Astrocyte (in vitro differentiated cells and primary cell): ENCODE data around the gene DNAL4. TPM values are rescaled to one million over a fixed set of nuclear protein-coding genes. Genes with fewer than 3 reads are reported as not detected.

ENCODE experiments used
- DNase-seq: peaks from one replicate; pipeline ENCODE4 v3.0.0-alpha.2; 2010; ENCODE audit warnings: low read depth
- FAIRE-seq: peaks from 2 replicates; lab custom pipeline; 2011; peaks lifted over from hg19 to GRCh38; lab: Jason Lieb, UNC
- H2AFZ ChIP-seq: 2 replicates; pipeline ENCODE4 v1.6.0; 2012; ENCODE audit warnings: low read depth, low read length, inconsistent platforms
- H3K27ac ChIP-seq: 2 replicates; pipeline ENCODE4 v1.5.1; 2011; ENCODE audit warnings: low read depth, low read length, inconsistent platforms
- H3K27me3 ChIP-seq: 2 replicates; pipeline ENCODE4 v1.6.0; 2011; ENCODE audit warnings: low read length, inconsistent platforms; ENCODE audit not compliant: insufficient read depth
- H3K36me3 ChIP-seq: 2 replicates; pipeline ENCODE4 v1.5.1; 2011; ENCODE audit warnings: low read length, inconsistent platforms; ENCODE audit not compliant: insufficient read depth
- H3K4me1 ChIP-seq: 2 replicates; pipeline ENCODE4 v1.5.1; 2011; ENCODE audit warnings: low read length, inconsistent platforms; ENCODE audit not compliant: insufficient read depth
- H3K4me2 ChIP-seq: 2 replicates; pipeline ENCODE4 v1.6.0; 2012; ENCODE audit warnings: low read length, inconsistent platforms
- H3K4me3 ChIP-seq: 2 replicates; pipeline ENCODE4 v1.5.1; 2011; ENCODE audit warnings: low read depth, mild to moderate bottlenecking, low read length, inconsistent platforms; ENCODE audit not compliant: insufficient read depth
- H3K79me2 ChIP-seq: 2 replicates; pipeline ENCODE4 v1.6.0; 2012; ENCODE audit warnings: mild to moderate bottlenecking, low read length, inconsistent platforms; ENCODE audit not compliant: insufficient read depth
- H3K9ac ChIP-seq: 2 replicates; pipeline ENCODE4 v1.6.0; 2012; ENCODE audit warnings: mild to moderate bottlenecking, low read length, inconsistent platforms
- H3K9me3 ChIP-seq: 2 replicates; pipeline ENCODE4 v1.5.1; 2012; ENCODE audit warnings: low read depth, mild to moderate bottlenecking, low read length, inconsistent platforms; ENCODE audit not compliant: insufficient read depth
- H4K20me1 ChIP-seq: 2 replicates; pipeline ENCODE4 v1.6.0; 2012; ENCODE audit warnings: low read length, inconsistent platforms; ENCODE audit not compliant: insufficient read depth
- H3K27ac Mint-ChIP-seq: one replicate; pipeline ENCODE4 v1.8.0; 2021; ENCODE audit warnings: mild to moderate bottlenecking, mixed read lengths; ENCODE audit not compliant: unreplicated experiment
- H3K27me3 Mint-ChIP-seq: one replicate; pipeline ENCODE4 v1.8.0; 2021; ENCODE audit warnings: low read depth, mixed read lengths; ENCODE audit not compliant: unreplicated experiment
- H3K36me3 Mint-ChIP-seq: one replicate; pipeline ENCODE4 v1.8.0; 2021; ENCODE audit warnings: low read depth, mixed read lengths; ENCODE audit not compliant: unreplicated experiment
- H3K4me1 Mint-ChIP-seq: one replicate; pipeline ENCODE4 v1.8.0; 2021; ENCODE audit warnings: low read depth, mixed read lengths; ENCODE audit not compliant: unreplicated experiment
- H3K4me3 Mint-ChIP-seq: one replicate; pipeline ENCODE4 v1.8.0; 2021; ENCODE audit warnings: mild to moderate bottlenecking, moderate library complexity, mixed read lengths; ENCODE audit not compliant: unreplicated experiment
- H3K9me3 Mint-ChIP-seq: one replicate; pipeline ENCODE4 v1.8.0; 2021; ENCODE audit warnings: mild to moderate bottlenecking, mixed read lengths; ENCODE audit not compliant: unreplicated experiment
- EZH2 ChIP-seq: IDR thresholded peaks from 2 replicates; pipeline ENCODE4 v1.6.1; 2012; ENCODE audit warnings: mild to moderate bottlenecking, low read length, inconsistent platforms; ENCODE audit not compliant: insufficient read depth
- total RNA-seq: library from RNA; stranded (reverse); gene quantifications from 2 replicates; pipeline ENCODE4 v1.2.1, GENCODE V29; 2021
- TF ChIP-seq, protein P1 (sequence below): IDR thresholded peaks from 2 replicates; pipeline ENCODE4 v1.5.1; 2011; ENCODE audit warnings: low read depth, mild to moderate bottlenecking, inconsistent platforms, low read length, moderate library complexity; ENCODE audit not compliant: insufficient read depth

Gene DNAL4
- total RNA-seq, 1 donor from 2014 or later = 12.8 TPM

DNA sequence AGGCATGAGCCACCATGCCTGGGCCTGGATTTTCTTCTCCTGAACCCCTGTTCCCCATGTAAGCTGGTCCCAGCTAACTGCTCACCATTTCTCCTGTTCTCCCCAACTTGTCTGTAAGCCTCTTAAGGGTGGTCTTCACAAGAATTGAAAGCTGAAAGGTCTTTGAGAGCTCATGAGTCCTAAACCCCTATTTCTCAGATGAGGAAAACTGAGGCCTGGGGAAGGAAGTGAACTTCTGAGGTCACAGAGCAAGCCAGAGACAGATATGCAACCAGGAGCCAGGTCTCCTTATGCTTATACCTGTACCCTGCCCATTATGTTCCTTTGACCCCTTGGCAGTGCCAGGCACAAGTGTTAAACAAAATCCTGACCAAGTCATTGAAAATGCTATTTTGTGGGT is 33.6 kb upstream of the DNAL4 start:
- no peak overlapping the region for H3K4me3 ChIP-seq
- H3K9ac ChIP-seq = no peak overlapping the region
- H3K27ac Mint-ChIP-seq = no peak overlapping the region
- H3K36me3 ChIP-seq = no peaks in the 10 kb centered on the region
- no peak overlapping the region for H3K4me3 Mint-ChIP-seq
- H3K4me1 ChIP-seq = no peaks in the 10 kb centered on the region
- TF ChIP-seq, protein P1, sequence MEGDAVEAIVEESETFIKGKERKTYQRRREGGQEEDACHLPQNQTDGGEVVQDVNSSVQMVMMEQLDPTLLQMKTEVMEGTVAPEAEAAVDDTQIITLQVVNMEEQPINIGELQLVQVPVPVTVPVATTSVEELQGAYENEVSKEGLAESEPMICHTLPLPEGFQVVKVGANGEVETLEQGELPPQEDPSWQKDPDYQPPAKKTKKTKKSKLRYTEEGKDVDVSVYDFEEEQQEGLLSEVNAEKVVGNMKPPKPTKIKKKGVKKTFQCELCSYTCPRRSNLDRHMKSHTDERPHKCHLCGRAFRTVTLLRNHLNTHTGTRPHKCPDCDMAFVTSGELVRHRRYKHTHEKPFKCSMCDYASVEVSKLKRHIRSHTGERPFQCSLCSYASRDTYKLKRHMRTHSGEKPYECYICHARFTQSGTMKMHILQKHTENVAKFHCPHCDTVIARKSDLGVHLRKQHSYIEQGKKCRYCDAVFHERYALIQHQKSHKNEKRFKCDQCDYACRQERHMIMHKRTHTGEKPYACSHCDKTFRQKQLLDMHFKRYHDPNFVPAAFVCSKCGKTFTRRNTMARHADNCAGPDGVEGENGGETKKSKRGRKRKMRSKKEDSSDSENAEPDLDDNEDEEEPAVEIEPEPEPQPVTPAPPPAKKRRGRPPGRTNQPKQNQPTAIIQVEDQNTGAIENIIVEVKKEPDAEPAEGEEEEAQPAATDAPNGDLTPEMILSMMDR = no peak
- no peak for TF ChIP-seq EZH2
- DNase-seq (no peak), FAIRE-seq (no peak)
- H2AFZ ChIP-seq = no peak overlapping the region
- H3K4me1 Mint-ChIP-seq = peaks cover 5% of the 10 kb centered on the region
- H3K27me3 ChIP-seq = no peaks in the 10 kb centered on the region
- no peaks in the 10 kb centered on the region for H3K79me2 ChIP-seq
- H3K4me2 ChIP-seq = no peak overlapping the region
- H3K27ac ChIP-seq = no peak overlapping the region
- H4K20me1 ChIP-seq = peaks cover 7% of the 10 kb centered on the region
- H3K9me3 ChIP-seq = no peaks in the 10 kb centered on the region
- peaks cover 19% of the 10 kb centered on the region for H3K27me3 Mint-ChIP-seq
- H3K36me3 Mint-ChIP-seq = peaks cover 7% of the 10 kb centered on the region
- H3K9me3 Mint-ChIP-seq = peaks cover 4% of the 10 kb centered on the region

DNA sequence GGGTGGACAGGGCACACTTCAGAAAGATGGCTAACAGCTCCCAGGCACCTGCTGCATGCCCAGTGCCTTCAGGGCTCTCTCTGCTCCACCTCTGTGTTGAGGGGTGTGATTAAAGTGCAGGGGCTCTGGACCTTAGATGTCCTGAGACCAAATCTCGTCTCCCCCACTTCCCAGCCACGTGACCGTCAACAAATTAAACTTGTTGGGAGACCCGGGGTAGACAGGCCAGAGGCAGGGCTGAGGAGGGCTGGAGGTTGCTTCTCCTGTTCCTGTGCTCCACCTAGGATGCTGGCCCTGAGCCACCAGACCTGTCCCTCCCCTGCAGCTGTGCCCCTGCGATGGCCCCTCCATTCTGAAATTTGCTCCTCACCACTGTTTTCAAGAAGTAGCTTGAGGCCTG is 32.9 kb upstream of the DNAL4 start:
- no peaks in the 10 kb centered on the region for H3K9me3 ChIP-seq
- H4K20me1 ChIP-seq = peaks cover 7% of the 10 kb centered on the region
- H3K4me3 Mint-ChIP-seq = no peak overlapping the region
- peaks cover 4% of the 10 kb centered on the region for H3K9me3 Mint-ChIP-seq
- peaks cover 7% of the 10 kb centered on the region for H3K36me3 Mint-ChIP-seq
- TF ChIP-seq EZH2 = no peak
- TF ChIP-seq, protein P1 = no peak
- no peak overlapping the region for H3K27ac Mint-ChIP-seq
- no peaks in the 10 kb centered on the region for H3K4me1 ChIP-seq
- H3K4me3 ChIP-seq = no peak overlapping the region
- H3K79me2 ChIP-seq = no peaks in the 10 kb centered on the region
- H3K27me3 Mint-ChIP-seq = peaks cover 18% of the 10 kb centered on the region
- DNase-seq (no peak), FAIRE-seq (no peak)
- H2AFZ ChIP-seq = no peak overlapping the region
- no peak overlapping the region for H3K9ac ChIP-seq
- no peaks in the 10 kb centered on the region for H3K27me3 ChIP-seq
- no peaks in the 10 kb centered on the region for H3K36me3 ChIP-seq
- no peak overlapping the region for H3K27ac ChIP-seq
- no peak overlapping the region for H3K4me2 ChIP-seq
- H3K4me1 Mint-ChIP-seq = peaks cover 5% of the 10 kb centered on the region

DNA sequence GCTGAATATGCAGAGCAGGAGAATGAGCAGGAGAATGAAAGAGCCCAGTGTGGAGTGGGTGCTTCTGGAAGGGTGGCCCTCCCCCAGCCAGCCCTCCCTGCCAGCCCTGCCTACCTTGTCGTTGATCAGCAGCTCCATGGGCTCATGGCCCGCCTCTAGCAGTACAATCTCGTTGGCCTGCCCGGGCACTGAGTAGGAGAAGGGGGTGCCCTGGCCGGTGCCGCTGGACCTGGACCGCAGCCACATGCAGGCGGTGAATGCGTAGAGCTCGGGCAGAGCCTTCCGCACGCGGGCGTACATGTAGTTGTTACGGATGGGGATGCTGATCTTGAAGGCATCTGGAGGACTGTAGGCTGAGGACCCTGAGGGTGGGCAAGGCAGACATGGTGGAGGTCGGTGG is 32.4 kb upstream of the DNAL4 start:
- Mint-ChIP-seq H3K27me3 (peaks cover 22% of the 10 kb centered on the region), H3K4me1 (peaks cover 3% of the 10 kb centered on the region), H3K9me3 (peaks cover 4% of the 10 kb centered on the region), H3K27ac (no peak overlapping the region), H3K4me3 (no peak overlapping the region), H3K36me3 (peaks cover 7% of the 10 kb centered on the region)
- no peak for FAIRE-seq
- Histone ChIP-seq H3K4me3 (no peak overlapping the region), H3K36me3 (no peaks in the 10 kb centered on the region), H3K27ac (no peak overlapping the region), H2AFZ (no peak overlapping the region), H3K4me1 (no peaks in the 10 kb centered on the region), H3K79me2 (no peaks in the 10 kb centered on the region), H3K4me2 (no peak overlapping the region), H4K20me1 (peaks cover 7% of the 10 kb centered on the region), H3K27me3 (no peaks in the 10 kb centered on the region), H3K9me3 (no peaks in the 10 kb centered on the region), H3K9ac (no peak overlapping the region)
- no peak for DNase-seq
- TF ChIP-seq, protein P1 = no peak
- no peak for TF ChIP-seq EZH2
